Smooth muscle cell (in vitro differentiated cells): Measurements from ENCODE around the gene TCERG1. TPM values are rescaled to one million over a fixed set of nuclear protein-coding genes. Genes with fewer than 3 reads are reported as not detected.

ENCODE experiments used
- DNase-seq: peaks from one replicate; lab custom pipeline; 2025; ENCODE audit not compliant: unreplicated experiment; lab: John Stamatoyannopoulos, UW
- H2AFZ ChIP-seq: fragments of 200-600 bp; sonication (generic); 2 replicates; pipeline ENCODE4 v1.6.0; 2016; ENCODE audit warnings: antibody characterized with exemption, low read depth, mild to moderate bottlenecking
- H3F3A ChIP-seq: fragments of 200-600 bp; sonication (generic); 2 replicates; pipeline ENCODE4 v1.6.0; 2017; ENCODE audit warnings: antibody characterized with exemption, low read depth
- H3K27ac ChIP-seq: fragments of 200-600 bp; sonication (generic); 2 replicates; pipeline ENCODE4 v1.5.1; 2016; ENCODE audit warnings: low read depth, mild to moderate bottlenecking
- H3K27me3 ChIP-seq: fragments of 200-600 bp; sonication (generic); 2 replicates; pipeline ENCODE4 v1.6.1; 2016; ENCODE audit warnings: low read depth, mild to moderate bottlenecking
- H3K36me3 ChIP-seq: fragments of 200-600 bp; sonication (generic); 2 replicates; pipeline ENCODE4 v1.5.1; 2016; ENCODE audit warnings: low read depth
- H3K4me1 ChIP-seq: fragments of 200-600 bp; sonication (generic); 2 replicates; pipeline ENCODE4 v1.5.1; 2016; ENCODE audit warnings: low read depth
- H3K4me2 ChIP-seq: fragments of 200-600 bp; sonication (generic); 2 replicates; pipeline ENCODE4 v1.6.0; 2016; ENCODE audit warnings: mild to moderate bottlenecking
- H3K4me3 ChIP-seq: fragments of 200-600 bp; sonication (generic); 2 replicates; pipeline ENCODE4 v1.5.1; 2016; ENCODE audit warnings: mild to moderate bottlenecking
- H3K79me2 ChIP-seq: fragments of 200-600 bp; sonication (generic); 2 replicates; pipeline ENCODE4 v1.6.0; 2016; ENCODE audit warnings: low read depth, mild to moderate bottlenecking
- H3K9ac ChIP-seq: fragments of 200-600 bp; sonication (generic); 2 replicates; pipeline ENCODE4 v1.6.0; 2016; ENCODE audit warnings: low read depth
- H3K9me3 ChIP-seq: fragments of 200-600 bp; sonication (generic); replicated peaks from 2 replicates; pipeline ENCODE4 v1.5.1; 2016; ENCODE audit warnings: low read depth
- H4K20me1 ChIP-seq: fragments of 200-600 bp; sonication (generic); 2 replicates; pipeline ENCODE4 v1.6.0; 2016; ENCODE audit warnings: low read depth
- whole genome bisulfite sequencing: methylation state at CpG from one replicate; pipeline ENCODE4 v1.1.7; 2016; ENCODE audit warnings: low lambda C conversion rate; 5-methylcytosine and 5-hydroxymethylcytosine counted together
- polyA plus RNA-seq: library from polyadenylated mRNA; unstranded; fragments of >200 nt; fragmentation: Nextera tagmentation; extraction: Ambion mirVana; gene quantifications from 2 replicates; pipeline ENCODE4 v1.2.1, GENCODE V29; 2016
- total RNA-seq: library from RNA; depleted of rRNA; stranded (reverse); fragments of >200 nt; gene quantifications from 2 replicates; pipeline ENCODE4 v1.2.3, GENCODE V29; 2014
- TF ChIP-seq, protein P1 (sequence below): fragments of 200-600 bp; sonication (generic); IDR thresholded peaks from 2 replicates; pipeline ENCODE4 v1.5.1; 2017; ENCODE audit warnings: borderline replicate concordance, mild to moderate bottlenecking, antibody characterized with exemption; ENCODE audit not compliant: insufficient read depth, poor library complexity, severe bottlenecking

The TCERG1 gene
- total and polyA plus RNA-seq, 2 experiments from 2014 or later: 48.8 to 87.5 TPM

DNA sequence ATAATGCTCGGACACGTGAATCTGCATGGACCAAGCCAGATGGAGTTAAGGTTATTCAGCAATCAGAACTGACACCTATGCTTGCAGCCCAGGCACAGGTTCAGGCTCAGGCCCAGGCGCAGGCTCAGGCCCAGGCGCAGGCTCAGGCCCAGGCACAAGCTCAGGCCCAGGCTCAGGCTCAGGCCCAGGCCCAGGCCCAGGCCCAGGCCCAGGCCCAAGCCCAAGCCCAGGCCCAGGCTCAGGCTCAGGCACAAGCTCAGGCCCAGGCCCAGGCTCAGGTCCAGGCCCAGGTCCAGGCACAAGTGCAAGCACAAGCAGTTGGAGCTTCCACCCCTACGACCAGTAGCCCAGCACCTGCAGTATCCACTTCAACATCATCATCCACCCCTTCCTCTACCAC is 11.8 kb downstream of the TCERG1 start:
- H4K20me1 ChIP-seq: peaks cover 81% of the 10 kb centered on the region
- H3F3A ChIP-seq: no peaks in the 10 kb centered on the region
- no peak overlapping the region for H3K4me3 ChIP-seq
- 97% methylated on average over 5 of the region's 5 CpGs for WGBS
- H3K9ac ChIP-seq: no peak overlapping the region
- no peak overlapping the region for H3K27ac ChIP-seq
- H3K9me3 ChIP-seq: no peaks in the 10 kb centered on the region
- H3K79me2 ChIP-seq: peaks cover 67% of the 10 kb centered on the region
- H3K4me1 ChIP-seq: no peaks in the 10 kb centered on the region
- no peak overlapping the region for H2AFZ ChIP-seq
- H3K36me3 ChIP-seq: peaks cover 21% of the 10 kb centered on the region
- no peaks in the 10 kb centered on the region for H3K27me3 ChIP-seq
- no peak for DNase-seq
- no peak overlapping the region for H3K4me2 ChIP-seq
- TF ChIP-seq, protein P1, sequence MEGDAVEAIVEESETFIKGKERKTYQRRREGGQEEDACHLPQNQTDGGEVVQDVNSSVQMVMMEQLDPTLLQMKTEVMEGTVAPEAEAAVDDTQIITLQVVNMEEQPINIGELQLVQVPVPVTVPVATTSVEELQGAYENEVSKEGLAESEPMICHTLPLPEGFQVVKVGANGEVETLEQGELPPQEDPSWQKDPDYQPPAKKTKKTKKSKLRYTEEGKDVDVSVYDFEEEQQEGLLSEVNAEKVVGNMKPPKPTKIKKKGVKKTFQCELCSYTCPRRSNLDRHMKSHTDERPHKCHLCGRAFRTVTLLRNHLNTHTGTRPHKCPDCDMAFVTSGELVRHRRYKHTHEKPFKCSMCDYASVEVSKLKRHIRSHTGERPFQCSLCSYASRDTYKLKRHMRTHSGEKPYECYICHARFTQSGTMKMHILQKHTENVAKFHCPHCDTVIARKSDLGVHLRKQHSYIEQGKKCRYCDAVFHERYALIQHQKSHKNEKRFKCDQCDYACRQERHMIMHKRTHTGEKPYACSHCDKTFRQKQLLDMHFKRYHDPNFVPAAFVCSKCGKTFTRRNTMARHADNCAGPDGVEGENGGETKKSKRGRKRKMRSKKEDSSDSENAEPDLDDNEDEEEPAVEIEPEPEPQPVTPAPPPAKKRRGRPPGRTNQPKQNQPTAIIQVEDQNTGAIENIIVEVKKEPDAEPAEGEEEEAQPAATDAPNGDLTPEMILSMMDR: no peak

DNA sequence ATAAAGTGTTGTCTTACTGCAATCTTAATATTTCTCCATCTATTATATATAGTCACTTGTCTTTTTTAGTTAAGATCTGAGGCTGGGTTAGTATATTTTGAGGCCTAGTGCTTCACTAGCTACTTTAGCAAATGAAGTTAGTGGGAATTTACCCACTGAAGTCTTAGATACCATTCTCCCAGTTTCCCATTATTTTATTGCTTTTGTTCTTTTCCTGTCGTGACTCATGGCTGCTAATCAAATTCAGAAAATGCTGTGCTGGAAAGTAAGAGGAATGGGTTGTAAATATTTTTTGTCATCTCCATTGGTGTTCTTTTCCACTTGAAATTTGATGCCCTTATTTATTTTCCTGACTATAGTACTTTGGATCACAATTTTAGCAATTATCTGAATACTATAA is 14.2 kb downstream of the TCERG1 start:
- TF ChIP-seq, protein P1: no peak
- Histone ChIP-seq H3K9ac (no peak overlapping the region), H3K4me3 (no peak overlapping the region), H4K20me1 (peaks cover 77% of the 10 kb centered on the region), H3K79me2 (peaks cover 42% of the 10 kb centered on the region), H3F3A (no peaks in the 10 kb centered on the region), H3K27ac (no peak overlapping the region), H3K27me3 (no peaks in the 10 kb centered on the region), H3K9me3 (no peaks in the 10 kb centered on the region), H3K4me2 (no peak overlapping the region), H2AFZ (no peak overlapping the region), H3K4me1 (no peaks in the 10 kb centered on the region), H3K36me3 (peaks cover 32% of the 10 kb centered on the region)
- DNase-seq: no peak
- 73% methylated on average over 1 of the region's 1 CpG for WGBS

DNA sequence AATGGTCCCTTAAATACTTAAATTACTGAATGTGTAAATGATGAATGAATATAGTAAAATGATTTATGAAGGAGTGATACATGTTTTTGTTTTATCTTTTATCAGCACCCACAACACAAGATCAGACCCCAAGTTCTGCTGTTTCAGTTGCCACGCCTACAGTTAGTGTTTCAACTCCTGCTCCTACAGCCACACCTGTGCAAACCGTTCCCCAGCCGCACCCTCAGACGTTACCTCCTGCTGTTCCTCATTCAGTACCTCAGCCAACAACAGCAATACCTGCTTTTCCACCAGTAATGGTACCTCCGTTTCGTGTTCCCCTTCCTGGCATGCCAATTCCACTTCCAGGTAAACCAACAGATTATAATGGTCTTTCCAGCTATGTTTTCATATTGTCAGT is 16.3 kb downstream of the TCERG1 start:
- TF ChIP-seq, protein P1: no peak
- peaks cover 51% of the 10 kb centered on the region for H3K79me2 ChIP-seq
- H3K27ac ChIP-seq: no peak overlapping the region
- DNase-seq: no peak
- H3K9me3 ChIP-seq: no peaks in the 10 kb centered on the region
- peaks cover 30% of the 10 kb centered on the region for H3K36me3 ChIP-seq
- peaks cover 81% of the 10 kb centered on the region for H4K20me1 ChIP-seq
- H3F3A ChIP-seq: no peaks in the 10 kb centered on the region
- no peaks in the 10 kb centered on the region for H3K4me1 ChIP-seq
- H3K4me2 ChIP-seq: no peak overlapping the region
- no peak overlapping the region for H3K4me3 ChIP-seq
- no peaks in the 10 kb centered on the region for H3K27me3 ChIP-seq
- no peak overlapping the region for H2AFZ ChIP-seq
- 98% methylated on average over 6 of the region's 6 CpGs for WGBS
- no peak overlapping the region for H3K9ac ChIP-seq

DNA sequence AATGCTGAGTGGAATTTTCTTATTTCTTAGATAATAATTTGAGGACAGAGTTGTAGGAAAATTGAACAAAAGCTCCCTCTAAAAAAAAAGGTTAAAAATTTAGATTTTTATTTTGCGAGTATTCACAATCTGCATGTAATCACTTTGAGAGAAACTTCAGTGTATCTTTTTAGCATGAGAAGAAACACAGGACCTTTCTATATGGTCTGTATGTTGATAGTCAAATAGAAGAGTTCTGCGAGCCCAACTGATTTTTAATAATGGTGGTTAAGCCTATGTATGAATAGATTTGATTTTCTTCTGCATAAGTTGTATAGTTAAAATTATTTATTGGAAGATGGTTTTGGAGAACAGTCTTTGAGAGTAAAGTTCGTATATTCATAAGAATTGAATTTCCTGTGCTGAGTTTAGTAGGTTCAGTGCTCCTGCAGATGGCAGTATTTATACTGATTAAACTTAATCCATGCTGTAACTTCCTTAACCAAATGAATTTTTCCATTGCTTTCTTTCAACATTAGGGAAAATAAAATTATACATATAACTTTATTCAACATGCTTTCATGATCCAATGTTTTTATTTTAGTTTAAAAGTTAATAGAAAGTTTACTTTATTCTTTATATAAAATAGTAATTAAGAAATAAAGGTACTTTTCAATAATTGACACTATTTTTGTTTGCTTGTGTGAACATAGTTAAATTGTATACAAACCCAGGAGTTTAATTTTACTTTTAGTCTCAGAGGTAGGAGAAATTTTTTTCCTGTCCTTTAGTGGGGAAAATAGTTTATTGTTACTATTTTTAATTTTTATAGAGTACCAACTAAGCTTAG is 19.6 kb downstream of the TCERG1 start:
- H3K36me3 ChIP-seq: peaks cover 42% of the 10 kb centered on the region
- H3K9ac ChIP-seq: no peak overlapping the region
- WGBS: 73% methylated on average over 3 of the region's 3 CpGs
- no peaks in the 10 kb centered on the region for H3K9me3 ChIP-seq
- no peaks in the 10 kb centered on the region for H3K4me1 ChIP-seq
- no peaks in the 10 kb centered on the region for H3F3A ChIP-seq
- no peak for DNase-seq
- H3K79me2 ChIP-seq: peaks cover 38% of the 10 kb centered on the region
- no peaks in the 10 kb centered on the region for H3K27me3 ChIP-seq
- H4K20me1 ChIP-seq: peaks cover 65% of the 10 kb centered on the region
- TF ChIP-seq, protein P1: peak; percentile 47
- H3K4me2 ChIP-seq: no peak overlapping the region
- H3K4me3 ChIP-seq: no peak overlapping the region
- no peak overlapping the region for H2AFZ ChIP-seq
- peak overlapping the region; percentile 27 for H3K27ac ChIP-seq
